GM12864 (cell line): ENCODE results near the gene RRBP1.

Experiments
- DNase-seq: peaks from one replicate; pipeline ENCODE4 v3.0.0-alpha.2; 2011; ENCODE audit warnings: low read depth
- H3K4me3 ChIP-seq: 2 replicates; pipeline ENCODE4 v1.5.1; 2011; ENCODE audit warnings: mild to moderate bottlenecking, low read depth, low read length, control low read depth
- CTCF ChIP-seq: IDR thresholded peaks from 2 replicates; pipeline ENCODE4 v1.5.1; 2011; ENCODE audit warnings: low read depth, mild to moderate bottlenecking, moderate library complexity, low read length, control low read depth, inconsistent platforms; ENCODE audit errors: missing control alignments

RRBP1 gene

GRCh38 chr20:17700637-17701036 is 18.6 kb upstream of the RRBP1 start:
- no peak for DNase-seq
- no peak for TF ChIP-seq CTCF
- H3K4me3 ChIP-seq: no peak overlapping the region

GRCh38 chr20:17699931-17700351 is 17.9 kb upstream of the RRBP1 start, which contains the start of gene BANF2:
BANF2 (plus strand) TSS chr20:17699966; CDS start chr20:17725026, 25,060 bp downstream.
- DNase-seq: no peak
- no peak for TF ChIP-seq CTCF

GRCh38 chr20:17698384-17698783 is 16.3 kb upstream of the RRBP1 start:
- DNase-seq: no peak

More at GRCh38 chr20:17699931-17700351, 17.9 kb upstream of the RRBP1 start, which contains the start of gene BANF2:
- no peak within 1 kb of the TSS for H3K4me3 ChIP-seq

GRCh38 chr20:17697171-17697570 is 15.1 kb upstream of the RRBP1 start:
- DNase-seq: no peak
- TF ChIP-seq CTCF: no peak
- H3K4me3 ChIP-seq: no peak overlapping the region

More at GRCh38 chr20:17698384-17698783, 16.3 kb upstream of the RRBP1 start:
- no peak for TF ChIP-seq CTCF
- no peak overlapping the region for H3K4me3 ChIP-seq

GRCh38 chr20:17696287-17696686 is 14.2 kb upstream of the RRBP1 start:
- TF ChIP-seq CTCF: no peak
- no peak overlapping the region for H3K4me3 ChIP-seq
- no peak for DNase-seq

- TF ChIP-seq CTCF: no peak
- no peak overlapping the region for H3K4me3 ChIP-seq
Measured at GRCh38 chr20:17694767-17695166, 12.7 kb upstream of the RRBP1 start.

GRCh38 chr20:17693444-17694001 is 11.5 kb upstream of the RRBP1 start:
- TF ChIP-seq CTCF: no peak
- DNase-seq: no peak
- H3K4me3 ChIP-seq: no peak overlapping the region

More at GRCh38 chr20:17694767-17695166, 12.7 kb upstream of the RRBP1 start:
- no peak for DNase-seq
